BE2C (cell line): Measurements from ENCODE around the gene SV2C.

Experiments used
- DNase-seq: peaks from one replicate; pipeline ENCODE4 v3.0.0-alpha.2; 2020
- H3K27me3 ChIP-seq: fragments of 250-450 bp; sonication (Bioruptor Pico); 2 replicates; pipeline ENCODE4 v1.5.1; 2020; ENCODE audit warnings: mild to moderate bottlenecking
- H3K36me3 ChIP-seq: fragments of 250-450 bp; sonication (Bioruptor Pico); 2 replicates; pipeline ENCODE4 v1.5.1; 2020; ENCODE audit warnings: mild to moderate bottlenecking
- H3K4me1 ChIP-seq: fragments of 250-450 bp; sonication (Bioruptor Pico); 2 replicates; pipeline ENCODE4 v1.5.1; 2020
- H3K4me3 ChIP-seq: 2 replicates; pipeline ENCODE4 v1.5.1; 2011; ENCODE audit warnings: low read depth, low read length
- H3K9me3 ChIP-seq: fragments of 250-450 bp; sonication (Bioruptor Pico); 2 replicates; pipeline ENCODE4 v1.5.1; 2020
- TF ChIP-seq, protein P1 (sequence below): IDR thresholded peaks from 2 replicates; pipeline ENCODE4 v1.5.1; 2012; ENCODE audit warnings: mild to moderate bottlenecking, low read depth, low read length

The SV2C gene

DNA sequence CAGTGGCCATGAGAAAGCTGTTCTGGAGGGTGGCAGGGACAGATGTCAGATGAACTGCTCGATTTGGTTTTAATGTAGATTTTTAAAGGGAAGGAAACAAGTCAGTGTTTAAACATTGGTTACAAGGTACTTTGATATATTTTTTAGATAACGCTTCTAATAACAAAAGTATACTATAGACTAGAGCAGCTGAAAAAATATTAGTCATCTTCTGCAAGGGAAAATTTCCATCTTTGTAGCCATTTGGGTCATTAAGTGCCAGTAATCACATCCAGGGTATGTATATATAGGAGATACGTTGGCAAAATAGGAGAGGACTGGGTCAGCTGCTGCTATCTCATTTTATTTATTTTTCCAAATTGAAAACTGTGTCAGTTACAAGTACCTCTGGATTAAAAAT, 69.0 kb downstream of the SV2C start:
- DNase-seq: no peak
- Histone ChIP-seq H3K9me3 (no peaks in the 10 kb centered on the region), H3K4me1 (no peaks in the 10 kb centered on the region), H3K4me3 (no peak overlapping the region), H3K36me3 (no peaks in the 10 kb centered on the region), H3K27me3 (no peaks in the 10 kb centered on the region)
- TF ChIP-seq, protein P1, sequence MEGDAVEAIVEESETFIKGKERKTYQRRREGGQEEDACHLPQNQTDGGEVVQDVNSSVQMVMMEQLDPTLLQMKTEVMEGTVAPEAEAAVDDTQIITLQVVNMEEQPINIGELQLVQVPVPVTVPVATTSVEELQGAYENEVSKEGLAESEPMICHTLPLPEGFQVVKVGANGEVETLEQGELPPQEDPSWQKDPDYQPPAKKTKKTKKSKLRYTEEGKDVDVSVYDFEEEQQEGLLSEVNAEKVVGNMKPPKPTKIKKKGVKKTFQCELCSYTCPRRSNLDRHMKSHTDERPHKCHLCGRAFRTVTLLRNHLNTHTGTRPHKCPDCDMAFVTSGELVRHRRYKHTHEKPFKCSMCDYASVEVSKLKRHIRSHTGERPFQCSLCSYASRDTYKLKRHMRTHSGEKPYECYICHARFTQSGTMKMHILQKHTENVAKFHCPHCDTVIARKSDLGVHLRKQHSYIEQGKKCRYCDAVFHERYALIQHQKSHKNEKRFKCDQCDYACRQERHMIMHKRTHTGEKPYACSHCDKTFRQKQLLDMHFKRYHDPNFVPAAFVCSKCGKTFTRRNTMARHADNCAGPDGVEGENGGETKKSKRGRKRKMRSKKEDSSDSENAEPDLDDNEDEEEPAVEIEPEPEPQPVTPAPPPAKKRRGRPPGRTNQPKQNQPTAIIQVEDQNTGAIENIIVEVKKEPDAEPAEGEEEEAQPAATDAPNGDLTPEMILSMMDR: no peak

DNA sequence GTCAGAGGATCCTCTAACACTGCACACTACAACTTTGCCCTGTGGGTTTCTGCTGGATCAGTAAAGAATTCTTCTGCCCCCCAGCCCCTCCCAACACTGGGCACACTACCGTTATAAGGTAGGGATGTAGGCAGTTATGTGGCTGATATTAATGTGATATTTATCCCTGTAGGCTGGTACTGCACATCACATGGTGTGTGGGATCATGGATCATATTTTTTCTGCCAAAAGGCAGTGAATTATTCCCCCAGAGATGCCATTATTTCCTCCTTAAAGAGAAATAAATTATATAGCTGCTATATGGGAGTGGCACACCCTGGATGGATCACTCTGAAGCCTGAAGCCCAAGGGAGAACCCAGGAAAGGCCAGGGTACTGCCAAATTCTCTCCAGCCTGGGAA, 69.5 kb downstream of the SV2C start:
- no peaks in the 10 kb centered on the region for H3K4me1 ChIP-seq
- TF ChIP-seq, protein P1: no peak
- H3K4me3 ChIP-seq: no peak overlapping the region
- no peak for DNase-seq
- H3K27me3 ChIP-seq: no peaks in the 10 kb centered on the region
- H3K9me3 ChIP-seq: no peaks in the 10 kb centered on the region
- H3K36me3 ChIP-seq: no peaks in the 10 kb centered on the region

DNA sequence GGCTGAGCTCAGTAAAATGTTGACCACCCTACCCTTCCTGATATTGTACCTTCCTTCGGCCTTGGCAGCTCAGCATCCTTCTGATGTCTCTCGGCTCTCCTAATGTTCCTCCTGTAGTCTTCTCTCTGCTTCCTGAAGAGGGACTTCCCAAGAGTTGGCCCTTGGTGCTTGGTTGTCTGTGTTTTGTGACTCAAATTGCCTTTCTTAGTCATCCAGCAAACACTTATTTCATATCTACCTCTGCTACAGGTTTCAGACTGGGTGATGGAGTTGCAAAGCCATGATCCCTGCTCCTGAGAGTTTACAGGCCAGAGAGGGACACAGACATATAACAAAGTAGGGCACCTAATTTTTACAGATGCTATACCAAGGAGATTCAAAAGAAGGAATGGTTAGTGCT, 70.1 kb downstream of the SV2C start:
- Histone ChIP-seq H3K4me3 (no peak overlapping the region), H3K9me3 (no peaks in the 10 kb centered on the region), H3K36me3 (no peaks in the 10 kb centered on the region), H3K27me3 (no peaks in the 10 kb centered on the region), H3K4me1 (no peaks in the 10 kb centered on the region)
- TF ChIP-seq, protein P1: no peak
- no peak for DNase-seq

DNA sequence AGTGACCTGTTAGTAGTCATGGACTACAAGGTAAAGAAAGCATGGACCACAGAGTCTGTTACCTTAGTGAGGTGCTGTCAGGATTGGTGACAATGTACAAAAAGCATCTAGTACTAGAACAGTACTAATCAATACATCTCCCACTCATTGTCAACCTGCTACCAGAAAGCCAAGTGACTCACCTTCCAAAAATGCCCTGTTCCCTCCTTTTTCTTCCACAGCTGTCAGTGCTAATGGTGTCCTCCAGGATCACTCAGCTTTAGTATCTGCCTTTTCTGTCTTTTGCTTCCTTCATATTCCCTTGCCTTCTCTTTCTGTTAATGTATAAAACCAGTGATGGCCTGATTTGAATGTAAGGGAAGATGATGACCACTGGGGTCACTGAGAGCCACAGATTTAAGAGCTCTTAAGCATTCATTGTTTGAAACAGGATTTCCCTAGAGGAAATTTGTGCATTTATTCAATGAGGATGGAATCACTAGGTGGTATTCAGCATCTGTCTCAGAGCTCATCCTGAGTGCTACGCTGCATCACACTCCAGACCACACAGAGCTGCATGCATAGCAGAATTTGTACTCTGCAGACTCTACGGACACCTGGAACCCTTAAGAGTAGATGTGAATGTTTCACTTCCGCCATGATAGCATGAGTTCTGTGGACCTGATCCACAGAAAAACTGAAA, 71.0 kb downstream of the SV2C start:
- H3K27me3 ChIP-seq: no peaks in the 10 kb centered on the region
- H3K36me3 ChIP-seq: no peaks in the 10 kb centered on the region
- no peaks in the 10 kb centered on the region for H3K4me1 ChIP-seq
- H3K4me3 ChIP-seq: no peak overlapping the region
- no peaks in the 10 kb centered on the region for H3K9me3 ChIP-seq
- no peak for DNase-seq
- TF ChIP-seq, protein P1: no peak

DNA sequence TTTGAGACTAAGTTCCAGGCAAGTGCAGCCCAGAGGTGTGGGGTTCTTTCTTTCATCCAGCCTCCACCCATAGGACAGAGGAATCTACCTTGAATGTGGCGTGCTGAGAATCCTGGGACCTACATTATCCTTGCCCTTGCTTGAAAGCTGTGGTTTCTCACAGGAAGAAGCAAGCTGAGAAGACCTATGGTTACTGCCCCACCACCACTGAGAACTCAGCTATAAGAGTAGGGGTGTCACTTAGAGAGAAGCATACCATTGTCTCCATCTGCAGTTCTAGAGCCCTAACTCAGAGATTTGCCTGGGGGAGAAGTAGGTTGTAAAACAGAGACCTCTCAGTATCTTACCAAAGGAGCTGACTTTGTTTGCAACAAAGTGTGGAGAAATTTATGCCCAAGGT, 72.4 kb downstream of the SV2C start:
- Histone ChIP-seq H3K27me3 (no peaks in the 10 kb centered on the region), H3K36me3 (no peaks in the 10 kb centered on the region), H3K4me1 (no peaks in the 10 kb centered on the region), H3K9me3 (no peaks in the 10 kb centered on the region), H3K4me3 (no peak overlapping the region)
- TF ChIP-seq, protein P1: no peak
- no peak for DNase-seq

DNA sequence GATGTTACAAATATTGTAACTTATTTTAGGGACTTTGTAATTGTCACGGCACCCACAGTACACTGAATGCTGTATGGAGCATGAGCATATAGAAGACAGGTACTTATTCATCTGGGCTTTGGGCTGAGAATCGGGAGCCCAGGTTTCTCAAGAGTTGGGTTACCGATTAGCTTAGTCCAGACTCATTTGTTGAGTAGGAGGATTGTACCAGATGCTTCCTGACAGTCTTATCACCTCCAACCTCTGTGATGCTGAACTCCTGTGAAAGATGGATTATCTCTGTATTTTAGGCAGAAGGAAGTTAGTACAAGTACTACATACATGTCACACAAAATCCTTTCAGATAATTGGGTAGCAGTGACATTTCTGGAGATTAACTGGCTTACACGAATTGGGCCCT, 79.2 kb downstream of the SV2C start:
- no peaks in the 10 kb centered on the region for H3K9me3 ChIP-seq

More for the DNA sequence above, 79.2 kb downstream of the SV2C start:
- H3K4me3 ChIP-seq: no peak overlapping the region
- no peaks in the 10 kb centered on the region for H3K27me3 ChIP-seq
- H3K36me3 ChIP-seq: no peaks in the 10 kb centered on the region
- H3K4me1 ChIP-seq: no peaks in the 10 kb centered on the region
- TF ChIP-seq, protein P1: no peak
- no peak for DNase-seq
